ENCODE data around the gene GABBR2. TPM values are rescaled to one million over a fixed set of nuclear protein-coding genes. Genes with fewer than 3 reads are reported as not detected.

GABBR2 gene
- total and polyA plus RNA-seq, 5 experiments from 2014 or later, result not detected

GRCh38 chr9:98495530-98495929 lies 213.2 kb downstream of the GABBR2 start:
- H3K27me3 Mint-ChIP-seq, result peaks cover 8 to 28% (median 22%) of the 10 kb centered on the region in 5 donors
- H3K4me1 Mint-ChIP-seq, result no peaks in the 10 kb centered on the region
- ATAC-seq, result no peak
- no peak for DNase-seq
- POLR2A ChIA-PET, result no interaction called here
- H3K27ac Mint-ChIP-seq, result no peak overlapping the region
- no peaks in the 10 kb centered on the region for H3K36me3 Mint-ChIP-seq
- no peak overlapping the region for H3K4me3 Mint-ChIP-seq
- peaks cover 0 to 4% (median 0%) of the 10 kb centered on the region in 9 donors for H3K9me3 Mint-ChIP-seq

DNA sequence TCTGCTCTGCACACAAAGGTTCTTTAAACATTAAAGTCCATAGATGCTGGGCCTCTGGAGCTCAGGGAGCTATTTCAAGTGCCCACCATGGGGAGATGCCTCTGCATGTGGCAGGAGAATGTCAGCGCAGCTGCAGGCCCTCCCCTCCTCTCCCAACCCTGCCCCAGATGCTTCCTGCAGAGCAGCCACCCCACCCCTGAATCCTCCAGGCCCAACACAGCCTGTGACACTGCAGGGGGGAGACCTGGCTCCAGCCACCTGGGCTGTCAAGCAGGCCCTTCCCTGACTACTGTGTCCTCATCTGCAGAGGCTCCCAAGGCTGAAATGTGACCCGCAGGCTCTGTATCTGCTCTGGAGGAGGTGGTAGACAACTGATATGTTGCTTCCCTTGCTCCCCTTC lies 213.9 kb downstream of the GABBR2 start:
- DNase-seq (no peak), ATAC-seq (no peak)
- H3K4me3 Mint-ChIP-seq, result no peak overlapping the region
- peaks cover 0 to 4% (median 0%) of the 10 kb centered on the region in 9 donors for H3K9me3 Mint-ChIP-seq
- H3K27me3 Mint-ChIP-seq, result peaks cover 8 to 25% (median 18%) of the 10 kb centered on the region in 5 donors
- no peaks in the 10 kb centered on the region for H3K36me3 Mint-ChIP-seq
- POLR2A ChIA-PET, result no interaction called here
- no peaks in the 10 kb centered on the region for H3K4me1 Mint-ChIP-seq
- H3K27ac Mint-ChIP-seq, result no peak overlapping the region

DNA sequence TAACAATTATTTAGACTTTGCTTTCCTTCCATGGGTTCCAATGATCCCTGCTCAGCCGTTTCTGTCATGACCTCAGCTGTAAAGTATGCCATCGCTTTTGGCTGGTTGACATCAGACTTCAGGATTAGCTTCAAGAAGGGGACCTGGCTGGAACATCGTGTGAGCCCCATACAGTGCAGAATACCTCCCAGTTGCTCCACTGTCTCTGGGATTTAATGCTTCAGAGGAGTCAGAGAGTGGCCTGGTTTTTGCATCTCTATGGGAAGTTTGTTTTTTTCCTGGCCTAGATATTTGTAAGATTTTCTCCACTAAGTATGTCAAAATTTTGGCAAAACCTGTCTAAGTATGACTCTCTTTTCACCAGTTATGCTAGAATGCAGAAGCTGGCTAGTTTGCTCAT lies 216.9 kb downstream of the GABBR2 start:
- ATAC-seq (no peak), DNase-seq (no peak)
- POLR2A ChIA-PET, result no interaction called here
- peaks cover 0 to 4% (median 0%) of the 10 kb centered on the region in 9 donors for H3K9me3 Mint-ChIP-seq
- no peaks in the 10 kb centered on the region for H3K36me3 Mint-ChIP-seq
- no peak overlapping the region for H3K27ac Mint-ChIP-seq
- no peaks in the 10 kb centered on the region for H3K4me1 Mint-ChIP-seq
- H3K27me3 Mint-ChIP-seq, result peaks cover 2 to 20% (median 14%) of the 10 kb centered on the region in 5 donors
- H3K4me3 Mint-ChIP-seq, result no peak overlapping the region

- peaks cover 0 to 15% (median 12%) of the 10 kb centered on the region in 5 donors for H3K27me3 Mint-ChIP-seq
- POLR2A ChIA-PET, result no interaction called here
- H3K27ac Mint-ChIP-seq, result no peak overlapping the region
- ATAC-seq (no peak), DNase-seq (no peak)
- no peak overlapping the region for H3K4me3 Mint-ChIP-seq
- no peaks in the 10 kb centered on the region for H3K4me1 Mint-ChIP-seq
- H3K9me3 Mint-ChIP-seq, result peaks cover 0 to 4% (median 0%) of the 10 kb centered on the region in 9 donors
- H3K36me3 Mint-ChIP-seq, result no peaks in the 10 kb centered on the region
Measured at GRCh38 chr9:98491231-98491651, 217.5 kb downstream of the GABBR2 start.

- no peaks in the 10 kb centered on the region for H3K4me1 Mint-ChIP-seq
- H3K27ac Mint-ChIP-seq, result no peak overlapping the region
- ATAC-seq, result no peak
- H3K4me3 Mint-ChIP-seq, result no peak overlapping the region
- POLR2A ChIA-PET, result no interaction called here
- no peaks in the 10 kb centered on the region for H3K36me3 Mint-ChIP-seq
- peaks cover 0 to 4% (median 0%) of the 10 kb centered on the region in 9 donors for H3K9me3 Mint-ChIP-seq
- peaks cover 3 to 22% (median 18%) of the 10 kb centered on the region in 5 donors for H3K27me3 Mint-ChIP-seq
- DNase-seq, result no peak
Measured at GRCh38 chr9:98488571-98489312, 220.0 kb downstream of the GABBR2 start.

DNA sequence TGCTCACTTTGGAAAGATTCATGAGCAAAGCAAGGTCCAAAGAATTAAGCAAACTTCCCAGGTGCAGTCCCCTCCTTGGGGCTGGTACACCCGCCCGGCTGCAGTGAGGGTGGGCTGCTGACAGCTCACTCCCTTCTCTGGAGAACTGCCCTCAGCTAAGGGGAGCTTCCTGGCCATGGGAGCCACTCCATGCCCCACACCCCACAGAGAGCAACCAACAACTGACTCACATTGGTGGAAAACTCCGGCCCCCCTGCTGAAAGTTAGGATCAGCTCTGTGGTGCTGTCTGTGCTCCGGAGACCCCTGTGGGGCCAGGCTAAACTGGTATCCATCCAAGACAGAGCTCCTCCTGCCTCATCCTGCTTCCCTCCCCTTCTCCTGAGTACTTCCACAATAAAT lies 223.0 kb downstream of the GABBR2 start:
- H3K27me3 Mint-ChIP-seq, result peaks cover 7 to 31% (median 22%) of the 10 kb centered on the region in 5 donors
- H3K4me3 Mint-ChIP-seq, result no peak overlapping the region
- no peak overlapping the region for H3K27ac Mint-ChIP-seq
- H3K9me3 Mint-ChIP-seq, result no peaks in the 10 kb centered on the region
- no peaks in the 10 kb centered on the region for H3K4me1 Mint-ChIP-seq
- H3K36me3 Mint-ChIP-seq, result no peaks in the 10 kb centered on the region
- DNase-seq, result no peak
- no peak for ATAC-seq
- POLR2A ChIA-PET, result no interaction called here

DNA sequence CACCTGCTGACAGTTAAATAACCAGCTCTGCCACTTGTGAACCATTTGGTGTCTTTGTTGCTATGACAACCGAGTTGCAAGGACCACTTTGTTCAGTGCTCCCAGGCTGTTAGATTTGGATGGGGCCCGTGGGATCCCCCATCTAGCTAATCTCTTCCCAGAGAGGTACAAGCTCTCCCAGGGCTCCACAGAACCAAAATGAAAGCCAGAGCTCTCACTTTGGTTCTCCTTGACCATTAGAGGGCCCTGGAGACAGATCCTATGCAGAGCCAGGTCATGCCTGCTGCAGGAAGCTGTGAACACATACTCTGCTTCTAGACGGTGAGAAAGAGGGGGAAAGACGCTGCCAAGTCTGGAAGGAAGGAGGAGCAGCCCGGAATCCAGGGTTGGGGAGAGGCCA lies 224.6 kb downstream of the GABBR2 start:
- no peak for ATAC-seq
- Mint-ChIP-seq H3K9me3 (no peaks in the 10 kb centered on the region), H3K27ac (peak overlapping the region in 2 of 10 donors; percentile 10 to 35), H3K4me1 (no peaks in the 10 kb centered on the region), H3K27me3 (peaks cover 8 to 31% (median 25%) of the 10 kb centered on the region in 5 donors), H3K36me3 (no peaks in the 10 kb centered on the region), H3K4me3 (no peak overlapping the region)
- POLR2A ChIA-PET, result no interaction called here
- DNase-seq, result no peak

- Mint-ChIP-seq H3K4me3 (no peak overlapping the region), H3K9me3 (no peaks in the 10 kb centered on the region), H3K36me3 (no peaks in the 10 kb centered on the region), H3K27me3 (peaks cover 10 to 32% (median 27%) of the 10 kb centered on the region in 5 donors), H3K4me1 (no peaks in the 10 kb centered on the region), H3K27ac (no peak overlapping the region)
- DNase-seq (no peak), ATAC-seq (no peak)
- POLR2A ChIA-PET, result no interaction called here
Measured at GRCh38 chr9:98482226-98482625, 226.5 kb downstream of the GABBR2 start.

- Mint-ChIP-seq H3K4me1 (no peaks in the 10 kb centered on the region), H3K9me3 (no peaks in the 10 kb centered on the region), H3K36me3 (no peaks in the 10 kb centered on the region), H3K4me3 (no peak overlapping the region), H3K27ac (no peak overlapping the region), H3K27me3 (peaks cover 10 to 32% (median 27%) of the 10 kb centered on the region in 5 donors)
- DNase-seq, result no peak
- no peak for ATAC-seq
- POLR2A ChIA-PET, result no interaction called here
Measured at GRCh38 chr9:98481676-98482075, 227.1 kb downstream of the GABBR2 start.

DNA sequence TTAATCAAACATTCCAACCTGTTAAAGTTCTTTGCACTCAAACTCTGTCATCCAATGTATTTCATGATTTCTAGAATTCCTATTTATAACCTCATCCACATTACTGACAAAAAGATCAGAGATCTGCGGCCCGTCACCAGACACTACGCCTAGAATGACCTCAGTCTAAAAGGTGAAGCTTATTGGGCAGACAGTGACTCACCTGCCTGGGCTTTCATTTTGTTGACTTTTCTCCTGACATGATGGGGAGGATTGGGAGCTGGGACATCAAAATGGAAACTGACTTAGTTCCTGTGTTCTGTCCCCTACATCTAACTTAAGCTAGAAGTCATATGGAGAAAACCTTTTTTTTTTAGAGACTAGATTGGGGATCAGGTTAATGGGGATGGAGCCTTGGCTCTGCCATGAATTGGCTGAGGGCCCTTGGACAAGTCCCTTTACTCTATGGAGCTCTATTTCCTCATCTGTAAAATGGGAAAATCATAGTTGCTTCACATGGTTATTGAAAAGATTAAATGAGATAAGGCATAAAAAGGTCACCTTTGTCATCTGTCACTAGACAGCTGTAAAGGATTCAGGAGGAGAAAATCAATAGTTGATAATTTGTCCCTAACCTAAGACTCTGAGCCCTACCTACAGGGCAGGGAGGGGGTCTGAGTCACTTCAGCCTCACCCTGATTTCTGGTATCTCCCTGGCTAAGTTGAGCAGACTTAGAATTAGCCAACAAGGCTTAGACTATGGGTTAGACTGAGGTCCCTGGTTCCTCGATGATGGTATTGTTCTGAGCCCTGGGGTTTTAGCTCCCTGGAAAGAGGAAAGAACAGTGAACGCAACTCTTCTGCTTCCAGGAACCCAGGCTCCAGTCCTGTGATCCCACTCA lies 228.5 kb downstream of the GABBR2 start:
- H3K4me3 Mint-ChIP-seq, result no peak overlapping the region
- no peaks in the 10 kb centered on the region for H3K9me3 Mint-ChIP-seq
- no peaks in the 10 kb centered on the region for H3K4me1 Mint-ChIP-seq
- H3K27ac Mint-ChIP-seq, result no peak overlapping the region
- POLR2A ChIA-PET, result no interaction called here
- H3K27me3 Mint-ChIP-seq, result peaks cover 10 to 30% (median 27%) of the 10 kb centered on the region in 5 donors
- ATAC-seq, result no peak
- H3K36me3 Mint-ChIP-seq, result no peaks in the 10 kb centered on the region
- no peak for DNase-seq

DNA sequence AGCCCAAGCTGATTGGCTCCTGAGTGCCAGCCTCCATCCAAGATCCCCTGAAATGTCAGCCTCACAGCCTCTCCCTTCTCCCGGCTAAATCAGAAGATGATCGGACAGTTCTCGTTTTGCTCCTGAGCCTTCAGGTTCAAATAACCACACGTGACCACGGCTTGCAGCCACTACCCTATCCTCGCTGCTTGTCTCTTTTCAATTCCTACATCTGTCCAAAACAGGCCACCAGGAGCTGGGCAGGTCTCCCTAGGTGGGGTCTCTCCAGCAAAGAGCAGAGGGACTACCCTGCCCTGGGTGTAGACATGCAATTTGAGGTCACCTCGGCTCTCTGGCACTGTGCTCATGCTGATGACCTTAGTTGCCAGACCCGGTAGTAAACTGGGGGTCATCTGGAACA lies 229.3 kb downstream of the GABBR2 start:
- ATAC-seq, result no peak
- POLR2A ChIA-PET, result no interaction called here
- DNase-seq, result no peak
- H3K4me3 Mint-ChIP-seq, result no peak overlapping the region
- H3K9me3 Mint-ChIP-seq, result no peaks in the 10 kb centered on the region
- H3K4me1 Mint-ChIP-seq, result no peaks in the 10 kb centered on the region
- H3K36me3 Mint-ChIP-seq, result no peaks in the 10 kb centered on the region
- peaks cover 9 to 27% (median 22%) of the 10 kb centered on the region in 5 donors for H3K27me3 Mint-ChIP-seq
- H3K27ac Mint-ChIP-seq, result no peak overlapping the region

- no peak for DNase-seq
- H3K27me3 Mint-ChIP-seq, result peaks cover 3 to 13% (median 10%) of the 10 kb centered on the region in 5 donors
Measured at GRCh38 chr9:98477884-98478283, 230.9 kb downstream of the GABBR2 start.

GRCh38 chr9:98472216-98472615 lies 236.5 kb downstream of the GABBR2 start:
- Mint-ChIP-seq H3K4me3 (no peak overlapping the region), H3K4me1 (no peaks in the 10 kb centered on the region), H3K27me3 (peaks cover 1 to 22% (median 10%) of the 10 kb centered on the region in 5 donors), H3K27ac (no peak overlapping the region), H3K36me3 (peaks cover 0 to 5% (median 0%) of the 10 kb centered on the region in 3 donors), H3K9me3 (peaks cover 0 to 12% (median 0%) of the 10 kb centered on the region in 9 donors)
- DNase-seq (no peak), ATAC-seq (no peak)
- POLR2A ChIA-PET, result no interaction called here

More at GRCh38 chr9:98477884-98478283, 230.9 kb downstream of the GABBR2 start:
- no peaks in the 10 kb centered on the region for H3K4me1 Mint-ChIP-seq
- ATAC-seq, result no peak
- no peak overlapping the region for H3K4me3 Mint-ChIP-seq
- POLR2A ChIA-PET, result no interaction called here
- H3K36me3 Mint-ChIP-seq, result no peaks in the 10 kb centered on the region
- peak overlapping the region in 1 of 10 donors; percentile 26 for H3K27ac Mint-ChIP-seq
- no peaks in the 10 kb centered on the region for H3K9me3 Mint-ChIP-seq

All from naive thymus-derived CD8-positive, alpha-beta T cell (primary cell).